HG03139 (cell line): ENCODE data around the gene ARHGAP8.

Source experiments
- ATAC-seq: cut with Tn5 transposase; IDR thresholded peaks from one replicate; pipeline ENCODE4 v1.9.1; 2021; ENCODE audit not compliant: unreplicated experiment

Gene ARHGAP8

GRCh38 chr22:44752285-44753188 is at the start of gene ARHGAP8:
Gene ARHGAP8, plus strand, starts transcription at chr22:44752575. Its CDS starts 33,953 bp downstream, at chr22:44786528.
- no peak for ATAC-seq

- no peak for ATAC-seq
Measured at GRCh38 chr22:44703255-44703870, 49.0 kb upstream of the ARHGAP8 start.

DNA sequence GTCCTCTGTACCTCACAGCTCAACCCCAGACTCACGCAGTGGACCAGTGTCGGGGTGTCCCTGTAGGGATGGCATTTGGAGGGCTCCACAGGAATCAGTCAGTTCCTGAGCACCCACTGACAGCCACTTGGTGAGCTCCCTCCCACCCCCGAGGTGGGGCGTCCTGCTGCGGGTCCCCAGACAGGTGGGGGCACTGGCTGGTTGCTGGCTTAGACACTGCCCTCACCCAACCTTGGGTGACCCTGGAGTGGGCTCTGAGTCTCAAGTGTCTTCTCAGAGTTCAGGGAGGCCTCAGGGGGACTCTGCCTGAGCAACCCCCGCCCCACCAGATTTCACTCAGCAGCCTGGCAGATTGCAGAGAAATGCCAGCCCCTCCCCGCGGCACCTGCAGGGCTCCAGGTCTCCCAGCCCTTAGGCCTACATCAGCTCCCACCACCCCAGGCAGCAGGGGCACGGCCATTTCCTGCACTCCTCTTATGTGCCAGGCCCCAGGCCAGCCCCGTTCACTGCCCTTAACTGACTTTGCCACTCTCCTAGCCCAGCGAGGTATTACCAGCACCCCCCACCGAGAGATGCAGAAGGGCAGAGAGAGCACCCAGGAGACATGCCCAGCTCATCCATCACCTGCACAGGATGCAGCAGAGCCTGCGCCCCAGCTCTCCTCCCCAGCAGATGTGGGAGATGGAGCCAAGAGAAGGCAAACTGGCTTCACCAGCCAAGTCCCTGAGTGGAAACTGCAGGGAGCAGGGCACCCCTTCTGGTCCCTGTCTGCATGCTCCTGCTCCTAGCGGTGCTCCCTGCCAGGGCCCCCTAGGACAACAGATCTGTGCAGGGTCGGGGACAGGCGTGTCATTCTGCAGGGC is 48.0 kb upstream of the ARHGAP8 start:
- no peak for ATAC-seq

GRCh38 chr22:44705022-44705297 is 47.4 kb upstream of the ARHGAP8 start:
- ATAC-seq: no peak

DNA sequence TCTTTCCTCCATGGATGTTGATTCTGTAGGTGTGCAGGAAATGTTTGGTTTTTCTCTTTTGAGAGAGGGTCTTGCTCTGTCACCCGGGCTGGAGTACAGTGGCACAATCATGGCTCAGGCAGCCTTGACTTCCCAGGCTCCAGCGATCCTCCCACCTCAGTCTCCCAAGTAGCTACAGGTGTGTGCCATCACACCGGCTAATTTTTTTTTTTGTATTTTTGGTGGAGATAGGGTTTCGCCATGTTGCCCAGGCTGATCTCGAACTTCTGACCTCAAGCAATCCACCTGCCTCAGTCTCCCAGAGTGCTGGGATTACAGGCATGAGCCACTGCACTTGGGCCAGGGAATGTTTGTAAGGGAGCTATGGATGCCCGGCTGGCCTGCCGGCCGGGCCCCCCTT is 45.9 kb upstream of the ARHGAP8 start:
- no peak for ATAC-seq

DNA sequence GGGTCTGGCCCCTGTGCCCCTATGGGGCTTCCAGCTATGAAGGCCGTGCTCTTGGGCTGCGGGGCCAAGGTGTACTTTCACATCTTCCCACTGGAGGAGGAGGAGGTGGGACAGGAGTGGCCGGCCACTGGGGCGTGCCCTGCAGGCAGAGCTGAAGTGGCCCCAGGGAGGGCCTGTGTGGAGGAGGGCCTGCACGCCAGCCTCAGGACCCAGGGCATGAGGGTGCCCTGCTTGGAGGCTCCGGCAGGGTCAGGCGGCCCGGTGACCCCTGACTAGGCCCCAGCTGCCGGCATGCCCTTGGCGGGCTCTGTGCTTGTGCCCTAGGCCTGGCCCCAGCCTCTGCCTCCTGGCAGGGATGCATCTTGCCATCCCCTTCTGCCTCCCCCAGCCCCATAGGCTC is 45.2 kb upstream of the ARHGAP8 start:
- no peak for ATAC-seq

- ATAC-seq: no peak
Measured at GRCh38 chr22:44707752-44708151, 44.6 kb upstream of the ARHGAP8 start.

DNA sequence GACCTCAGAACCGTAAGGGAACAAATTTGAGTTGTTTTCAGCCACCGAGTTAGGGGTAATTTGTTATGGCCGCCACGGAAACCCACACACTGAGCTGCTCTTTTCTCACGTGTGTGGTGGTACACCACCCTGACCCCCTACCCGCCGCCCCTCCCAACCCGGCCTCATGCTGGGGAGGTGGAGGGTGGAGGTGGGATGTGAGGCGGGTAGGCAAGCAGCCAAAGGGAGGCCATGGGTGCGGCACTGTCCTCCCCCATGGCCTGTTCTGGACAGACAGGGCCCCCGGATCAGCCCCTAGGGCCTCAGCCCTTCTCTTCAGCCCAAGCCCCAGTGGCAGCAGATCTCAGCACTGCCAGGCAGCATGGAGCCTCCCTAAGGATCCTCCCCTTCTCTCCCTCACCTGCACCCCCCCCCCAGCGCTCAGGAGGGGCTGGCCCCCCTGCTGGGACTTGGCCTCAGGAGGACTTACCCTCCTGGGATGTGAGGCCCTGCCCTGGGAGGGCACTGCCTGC is 42.4 kb upstream of the ARHGAP8 start:
- no peak for ATAC-seq

GRCh38 chr22:44710474-44711240 is 41.7 kb upstream of the ARHGAP8 start:
- no peak for ATAC-seq

DNA sequence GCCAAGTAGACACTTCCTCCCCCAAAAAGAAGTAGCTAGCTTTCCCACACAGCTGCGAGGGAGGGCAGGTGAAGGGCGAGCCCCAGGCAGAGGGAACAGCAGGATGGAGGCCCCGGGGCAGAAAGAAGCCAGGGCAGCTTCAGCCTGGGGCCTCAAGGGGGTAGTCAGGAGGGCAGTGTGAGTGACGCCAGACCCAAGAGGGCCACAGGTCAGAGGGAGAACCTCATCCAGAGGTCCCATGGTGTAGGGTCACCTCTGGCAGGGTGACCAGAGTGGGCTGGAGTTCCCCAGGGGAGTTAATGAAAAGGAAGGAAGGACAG is 41.2 kb upstream of the ARHGAP8 start:
- no peak for ATAC-seq

DNA sequence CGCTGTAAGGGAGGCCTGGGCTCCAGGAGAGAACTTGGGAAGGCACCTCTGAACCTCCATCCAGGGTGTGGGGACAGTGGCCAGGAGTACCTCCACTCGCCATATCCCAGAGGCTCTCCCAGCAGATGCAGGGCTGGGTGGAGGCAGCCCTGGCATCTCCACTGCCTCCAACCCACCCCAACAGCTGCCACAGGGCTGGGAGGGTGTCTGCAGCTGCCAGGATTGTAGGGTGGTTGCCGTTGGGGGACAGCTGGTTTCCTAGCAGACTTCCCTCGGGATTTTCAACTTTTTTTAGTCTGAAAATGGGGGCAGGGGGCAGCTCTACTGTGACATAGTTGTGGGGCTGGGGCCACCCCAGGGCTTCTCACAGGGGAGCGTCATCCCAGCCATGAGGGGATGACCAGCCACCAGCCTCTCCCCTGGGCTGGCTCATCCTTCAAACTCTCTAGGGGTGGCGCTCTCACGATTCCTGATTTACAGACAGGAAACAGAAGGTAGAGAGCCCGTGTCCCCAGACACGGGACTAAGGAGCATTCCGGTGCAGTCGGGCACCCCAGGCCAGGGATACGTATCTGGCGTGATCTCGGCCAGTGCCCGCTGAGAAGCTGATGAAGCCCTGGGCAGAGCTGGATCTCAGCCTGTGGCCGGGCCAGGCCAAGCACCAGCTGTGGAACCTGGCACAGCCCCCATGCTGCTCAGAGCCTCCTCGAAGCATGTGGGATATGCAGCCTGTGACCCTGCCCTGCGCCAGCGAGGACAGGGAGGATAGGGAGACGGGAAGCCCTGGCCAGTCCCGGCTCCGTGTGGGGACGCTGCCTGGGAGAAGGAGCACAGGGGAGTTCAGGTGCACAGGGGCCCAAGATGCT is 40.5 kb upstream of the ARHGAP8 start:
- no peak for ATAC-seq

DNA sequence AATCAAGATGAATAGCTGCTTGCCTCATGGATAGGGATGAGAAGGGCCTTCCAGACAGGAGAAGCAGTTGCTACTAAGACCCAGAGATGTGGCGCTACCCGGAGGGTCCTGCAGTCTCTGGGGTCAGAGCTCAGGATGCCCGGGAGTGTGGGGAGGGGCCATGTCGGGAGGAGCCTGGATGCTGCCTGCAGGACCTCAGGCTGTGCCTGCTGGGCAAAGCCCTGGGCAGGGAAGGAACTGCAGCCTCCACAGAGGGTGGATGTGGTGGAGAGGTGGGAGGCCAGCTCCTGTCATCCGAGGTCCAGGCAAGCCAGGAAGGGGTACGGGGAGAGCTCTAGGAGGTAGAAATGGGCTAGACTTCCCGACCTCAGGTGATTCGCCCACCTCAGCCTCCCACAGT is 39.4 kb upstream of the ARHGAP8 start:
- no peak for ATAC-seq

- ATAC-seq: no peak
Measured at GRCh38 chr22:44714703-44715350, 37.5 kb upstream of the ARHGAP8 start.

GRCh38 chr22:44718418-44718817 is 34.0 kb upstream of the ARHGAP8 start:
- no peak for ATAC-seq

DNA sequence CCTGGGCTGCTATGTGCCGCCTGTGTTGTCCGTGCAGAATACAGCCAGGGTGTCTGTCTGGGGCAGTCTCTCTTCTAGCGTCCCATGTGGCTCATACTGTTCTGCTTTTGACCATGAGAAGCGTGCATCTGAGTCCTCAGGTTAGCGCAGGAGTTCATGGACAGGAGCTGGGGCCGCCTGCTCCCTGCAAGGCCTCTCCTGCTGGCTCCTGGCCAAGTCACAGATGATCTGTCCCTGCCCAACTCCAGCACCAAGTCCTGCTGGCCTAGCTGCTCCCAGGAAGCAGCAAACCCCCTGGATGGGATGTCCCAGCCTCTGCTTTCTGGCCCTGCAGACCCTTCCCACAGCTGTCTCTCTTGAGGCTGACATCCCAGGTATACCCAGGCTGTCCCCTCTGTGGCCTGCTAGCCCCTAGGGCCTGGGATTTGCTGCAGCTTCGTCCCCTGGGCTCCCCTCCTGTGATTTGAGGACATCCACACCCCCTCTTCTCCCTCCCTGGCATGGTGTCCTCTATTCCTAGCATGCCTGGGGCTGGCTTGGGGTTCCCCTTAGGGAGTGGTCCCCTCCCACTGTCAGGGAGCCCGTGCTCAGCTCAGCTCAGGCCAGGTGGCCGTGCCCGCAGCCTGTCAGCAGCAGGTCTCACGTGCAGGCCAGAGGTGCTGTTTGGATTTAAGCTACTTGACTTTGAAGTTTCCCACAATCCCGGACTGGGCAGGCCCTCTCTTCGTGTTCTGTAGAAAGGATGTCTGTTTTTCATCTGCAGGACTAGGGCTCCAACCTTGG is 32.6 kb upstream of the ARHGAP8 start:
- no peak for ATAC-seq

DNA sequence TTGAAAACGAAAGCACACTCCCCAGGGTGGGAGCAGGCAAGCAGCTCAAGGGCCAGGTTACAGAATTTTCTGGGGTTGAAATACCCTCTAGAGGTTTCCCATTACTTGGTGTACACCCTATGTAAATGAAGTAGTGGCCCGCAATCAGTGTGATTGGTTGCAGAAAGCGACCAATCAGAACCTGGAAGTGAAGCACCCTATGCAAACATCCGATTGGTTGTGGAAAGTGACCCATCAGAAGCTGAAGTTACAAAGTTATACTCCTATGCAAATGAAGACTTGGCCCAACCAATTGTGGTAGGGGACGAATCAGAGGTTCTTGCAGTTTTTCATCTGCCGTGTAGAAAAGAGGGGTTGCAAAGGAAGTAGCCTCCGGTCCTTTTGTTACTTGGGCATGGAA is 31.2 kb upstream of the ARHGAP8 start:
- no peak for ATAC-seq

DNA sequence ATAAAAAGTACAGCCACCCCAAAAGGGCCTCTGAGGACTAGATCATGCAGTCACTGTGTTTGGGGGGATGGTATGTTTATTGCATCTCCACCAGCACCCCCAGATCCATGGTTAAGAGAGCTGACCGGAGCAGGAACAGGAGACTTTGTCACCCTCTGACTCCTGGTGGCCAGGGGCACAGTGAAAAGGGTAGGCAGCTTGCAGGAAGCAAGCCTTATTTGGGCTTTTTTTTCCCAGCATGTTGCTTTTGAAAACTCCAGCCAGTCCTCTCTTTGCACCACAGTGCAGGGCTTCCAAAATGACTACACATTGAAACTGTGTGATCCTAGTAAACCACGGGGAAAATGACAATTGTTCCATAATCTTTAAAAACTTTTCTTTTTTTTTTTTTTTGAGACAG is 29.8 kb upstream of the ARHGAP8 start:
- ATAC-seq: no peak

DNA sequence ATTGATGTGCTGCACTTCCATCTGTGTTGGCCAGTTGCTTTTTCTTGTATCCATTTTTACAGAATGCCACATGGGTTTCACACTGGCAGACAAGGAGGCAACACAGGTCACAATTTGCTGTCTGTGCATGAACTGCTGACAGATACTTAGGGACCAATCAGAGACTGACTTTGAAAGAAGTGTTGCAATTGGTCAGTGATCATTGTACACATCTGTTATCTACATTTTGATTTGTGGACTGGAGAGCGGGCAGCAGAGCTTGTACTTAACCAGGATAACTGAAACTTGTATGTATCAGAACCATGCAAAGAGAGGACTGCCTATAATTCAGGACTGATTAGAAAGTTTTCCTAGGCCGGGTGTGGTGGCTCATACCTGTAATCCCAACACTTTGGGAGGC is 28.6 kb upstream of the ARHGAP8 start:
- ATAC-seq: no peak

DNA sequence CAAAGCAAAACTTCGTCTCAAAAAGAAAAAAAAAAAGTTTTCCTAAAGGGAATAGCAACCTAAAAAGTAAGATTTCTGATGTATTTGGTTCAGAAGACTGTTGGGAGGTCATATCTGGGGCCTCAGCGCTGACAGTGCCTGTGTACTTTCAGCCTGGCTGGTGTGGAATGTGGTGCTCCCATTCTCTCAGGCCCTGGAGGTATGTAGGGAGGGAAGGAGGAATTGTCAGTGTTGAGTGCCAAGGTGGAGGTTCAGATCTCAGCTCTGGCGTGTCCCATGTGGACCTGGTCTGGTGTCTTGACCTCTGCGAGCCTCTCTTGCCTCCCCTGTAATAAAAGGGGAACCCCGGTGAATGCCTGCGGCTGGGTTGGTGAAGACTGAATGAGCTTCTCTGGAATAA is 28.0 kb upstream of the ARHGAP8 start:
- ATAC-seq: no peak
